ENCODE measurements around the gene INSR.
"Not testable (repeated sequence)": the region's sequence is repeated elsewhere in the genome, so short reads cannot be mapped to it uniquely, and the experiment has no call there.

The INSR gene

DNA sequence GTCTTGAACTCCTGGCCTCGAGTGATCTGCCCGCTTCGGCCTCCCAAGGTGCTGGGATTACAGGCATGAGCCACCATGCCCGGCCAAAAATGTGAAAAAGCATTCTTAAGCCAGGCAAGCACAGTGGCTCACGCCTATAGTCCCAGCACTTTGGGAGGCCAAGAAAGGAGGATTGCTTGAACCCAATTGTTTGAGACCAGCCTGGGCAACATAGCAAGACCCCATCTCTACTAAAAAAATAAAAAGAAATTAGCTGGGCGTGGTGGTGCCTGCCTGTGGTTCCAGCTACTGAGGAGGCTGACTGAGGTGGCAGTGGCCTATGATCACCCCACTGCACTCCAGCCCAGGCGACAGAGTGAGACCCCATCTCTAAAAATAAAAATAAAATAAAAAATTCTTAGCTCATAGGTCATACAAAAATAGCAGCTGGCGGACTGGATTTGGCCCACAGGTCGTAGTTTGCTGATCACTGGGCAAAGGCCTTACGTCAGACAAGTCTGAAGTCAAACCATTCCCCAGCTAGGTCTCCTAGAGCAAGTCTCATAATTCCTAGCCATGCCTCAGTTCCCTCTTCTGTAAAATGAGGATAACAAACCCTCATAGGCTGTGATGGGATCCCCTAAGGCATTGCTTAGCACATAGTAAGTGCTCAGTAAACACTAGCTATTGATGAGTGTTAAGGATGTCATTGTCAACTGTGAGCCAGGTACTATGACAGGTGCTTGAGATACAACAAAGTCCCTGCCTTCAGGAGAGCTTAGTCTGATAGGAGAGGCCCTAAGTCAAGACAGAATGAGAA lies 36.0 kb downstream of the INSR start:
- no peak for DNase-seq

DNA sequence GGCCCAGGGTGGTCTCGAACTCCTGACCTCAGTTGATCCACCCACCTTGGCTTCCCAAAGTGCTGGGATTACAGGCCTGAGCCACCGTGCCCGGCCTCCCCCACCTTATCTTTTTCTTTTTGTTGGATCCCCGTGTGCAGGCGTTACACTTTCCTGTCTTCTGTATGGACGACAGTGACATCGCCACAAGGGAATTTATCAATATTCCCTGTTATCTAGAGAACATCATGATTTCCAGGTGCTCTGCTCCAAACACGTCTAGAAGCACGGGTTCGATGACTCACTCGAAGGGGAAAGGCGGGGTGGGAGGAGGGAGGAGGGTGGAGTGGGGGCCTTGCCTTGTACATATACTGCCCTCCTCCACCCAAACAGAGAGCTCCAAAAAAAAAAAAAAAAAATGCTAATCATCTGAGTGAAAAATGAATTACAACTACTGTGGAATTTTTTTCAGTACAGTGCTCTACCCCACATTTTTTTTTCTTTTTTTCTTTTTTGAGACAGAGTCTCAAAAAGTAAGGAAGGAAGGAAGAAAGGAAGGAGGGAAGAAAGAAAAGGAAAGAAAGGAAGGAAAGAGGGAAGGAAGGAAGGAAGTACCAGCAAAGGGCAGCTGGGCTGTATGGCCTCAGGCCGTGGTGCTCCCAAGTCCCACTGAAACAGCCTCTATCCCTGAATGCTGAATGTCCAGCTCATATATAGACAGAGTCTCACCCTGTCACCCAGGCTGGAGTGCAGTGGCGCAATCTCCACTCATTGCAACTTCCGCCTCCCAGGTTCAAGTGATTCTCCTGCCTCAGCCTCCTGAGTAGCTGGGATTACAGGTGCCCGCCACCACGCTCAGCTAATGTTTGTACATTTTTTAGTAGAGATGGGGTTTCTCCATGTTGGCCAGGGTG lies 36.8 kb downstream of the INSR start:
- no peak for DNase-seq

DNA sequence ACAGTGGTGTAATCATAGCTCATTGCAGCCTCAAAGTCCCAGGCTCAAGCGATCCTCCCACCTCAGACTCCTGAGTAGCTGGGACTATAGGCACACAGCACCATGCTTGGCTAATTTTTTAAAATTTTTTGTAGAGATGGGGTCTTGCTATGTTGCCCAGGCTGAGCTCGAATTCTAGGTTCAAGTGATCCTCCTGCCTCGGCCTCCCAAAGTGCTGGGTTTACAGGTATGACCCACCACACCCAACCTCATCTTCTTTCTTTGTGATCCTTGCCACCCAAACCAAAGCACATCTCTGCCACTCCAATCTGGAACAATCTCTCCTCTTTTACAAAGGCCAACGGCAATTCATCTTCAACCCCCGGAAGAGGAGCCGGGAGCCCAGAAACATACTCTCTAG lies 38.6 kb downstream of the INSR start:
- DNase-seq: no peak

DNA sequence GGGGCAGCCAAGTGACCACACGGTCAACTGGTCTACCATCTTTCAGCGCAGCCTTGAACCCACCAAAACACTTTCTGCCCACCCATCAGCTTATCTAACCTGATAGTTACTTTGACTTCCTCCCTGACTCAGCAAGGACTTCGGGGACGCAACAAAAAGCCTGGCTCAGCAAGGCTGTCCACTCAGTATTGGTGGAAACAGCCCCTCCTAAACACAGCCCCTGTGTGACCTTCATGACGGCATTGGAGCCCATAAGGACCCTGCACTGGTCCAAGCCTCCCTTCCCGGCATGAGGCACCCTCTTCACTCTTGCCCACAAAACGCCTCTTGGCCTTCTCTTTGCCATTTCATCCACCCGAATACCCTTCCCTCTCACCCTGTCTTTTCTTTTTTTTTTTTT lies 39.1 kb downstream of the INSR start:
- DNase-seq: no peak

DNA sequence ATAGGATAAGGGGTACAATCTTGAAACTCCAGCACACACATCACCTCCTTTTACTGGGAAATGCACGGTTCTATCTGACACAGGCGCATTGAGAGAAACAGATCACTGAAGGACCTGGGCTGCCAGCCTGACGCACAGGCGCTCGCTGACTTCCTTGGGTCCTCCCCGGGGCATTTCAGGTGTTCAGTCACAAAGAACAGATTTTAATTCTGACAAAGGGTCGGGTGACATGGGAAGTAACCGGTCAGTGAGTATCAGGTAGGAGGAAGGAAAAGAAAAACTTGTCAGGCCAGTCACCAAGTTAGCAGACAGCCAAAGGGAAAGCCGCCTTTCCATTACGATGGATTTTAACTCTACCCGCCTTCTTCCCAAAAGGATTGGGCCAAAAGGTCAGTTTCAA lies 39.6 kb downstream of the INSR start:
- DNase-seq: no peak

DNA sequence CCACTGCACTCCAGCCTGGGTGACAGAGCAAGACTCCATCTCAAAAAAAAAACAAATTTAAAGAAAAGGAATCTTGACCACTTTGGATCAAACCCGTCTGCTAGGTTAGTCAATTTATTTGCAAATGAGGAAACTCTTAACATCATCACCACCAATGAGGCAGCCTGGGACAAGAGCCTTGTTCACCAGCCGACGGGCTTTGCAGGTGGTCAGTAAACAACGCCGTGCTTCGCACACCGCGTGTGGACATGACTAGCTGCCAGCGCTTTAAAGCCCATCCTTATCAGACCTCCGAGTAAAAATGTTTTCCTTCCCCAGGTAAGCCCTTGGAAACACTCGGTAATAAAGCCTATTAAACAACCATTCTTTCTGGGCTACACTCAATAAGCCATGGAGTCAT lies 41.9 kb downstream of the INSR start:
- no peak for DNase-seq

DNA sequence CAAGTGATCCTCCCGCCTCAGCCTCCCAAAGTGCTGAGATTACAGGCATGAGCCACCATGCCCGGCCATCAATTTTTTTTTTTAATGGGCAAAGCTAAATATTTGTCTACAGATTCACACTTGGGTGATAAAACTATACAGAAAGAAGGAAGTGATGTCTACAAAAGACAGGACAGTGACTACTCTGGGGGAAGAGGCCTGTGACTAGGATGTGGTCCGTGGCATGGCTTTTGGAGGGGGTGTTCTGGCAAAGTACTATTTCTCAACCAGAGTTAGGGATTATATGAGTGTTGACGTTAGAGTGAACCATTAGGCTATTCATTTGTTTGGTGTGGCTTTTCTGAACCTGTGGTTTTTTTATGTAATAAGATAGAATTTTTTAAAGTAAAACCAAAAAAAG lies 42.7 kb downstream of the INSR start:
- DNase-seq: no peak

DNA sequence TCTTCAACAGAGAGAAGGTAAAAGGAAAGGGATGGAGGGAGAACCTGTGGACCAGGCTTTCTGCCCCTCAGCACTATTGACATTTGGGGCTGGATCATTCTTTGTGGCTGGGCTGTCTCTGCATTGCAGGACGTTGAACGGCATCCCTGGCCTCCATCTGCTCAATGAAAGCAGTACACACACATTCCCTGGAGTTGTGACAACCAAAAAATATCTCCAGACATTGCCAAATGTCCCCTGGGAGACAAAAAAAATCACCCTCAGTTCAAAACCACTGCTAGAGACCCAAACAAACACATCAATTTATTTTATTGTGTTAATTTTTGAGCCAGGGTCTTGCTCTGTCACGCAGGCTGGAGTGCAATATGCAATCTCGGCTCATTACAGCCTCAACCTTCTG lies 43.3 kb downstream of the INSR start:
- DNase-seq: no peak

DNA sequence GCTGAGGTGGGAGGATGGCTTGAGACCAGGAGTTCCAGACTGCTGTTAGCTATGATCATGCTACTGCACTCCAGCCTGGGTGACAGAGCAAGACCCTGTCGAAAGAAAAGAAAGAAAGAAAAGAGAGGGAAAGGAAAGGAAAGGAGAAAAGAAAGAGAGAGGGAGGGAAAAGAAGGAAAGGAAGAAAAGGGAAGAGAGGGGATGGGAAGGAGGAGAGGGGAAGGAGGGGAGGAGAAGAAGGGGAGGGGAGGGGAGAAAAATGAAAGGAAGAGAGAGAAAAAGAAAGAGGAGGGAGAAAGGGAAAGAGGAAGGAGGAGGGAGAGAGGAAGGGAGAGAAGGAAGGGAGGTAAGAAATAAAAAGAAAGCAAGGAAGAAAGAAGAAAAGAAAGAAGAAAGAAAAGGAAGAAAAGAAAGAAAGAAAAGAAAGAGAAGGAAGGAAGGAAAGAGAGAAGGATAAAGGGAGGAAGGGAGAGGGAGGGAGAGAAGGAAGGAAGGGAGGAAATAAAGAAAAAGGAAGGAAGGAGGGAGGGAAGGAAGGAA lies 44.1 kb downstream of the INSR start:
- no peak for DNase-seq

DNA sequence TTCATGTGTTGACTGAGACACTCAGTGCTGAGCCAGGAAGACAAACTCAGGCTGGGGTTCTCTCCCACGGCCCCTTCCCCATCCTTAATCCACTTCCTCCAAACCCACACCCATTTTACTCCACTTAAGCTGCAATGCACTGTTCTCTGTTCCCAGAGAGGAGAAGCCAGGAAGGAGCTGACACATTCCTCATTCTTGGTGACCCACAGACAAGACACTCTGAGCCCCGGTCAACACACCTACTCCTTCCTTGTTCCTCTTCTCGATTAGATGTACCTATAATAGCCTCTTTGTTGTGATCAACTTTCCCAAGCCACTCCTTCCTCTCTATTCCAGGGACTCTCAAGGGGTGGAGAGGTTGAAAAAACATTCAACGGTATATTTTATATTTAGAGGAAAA lies 47.1 kb downstream of the INSR start:
- no peak for DNase-seq

DNA sequence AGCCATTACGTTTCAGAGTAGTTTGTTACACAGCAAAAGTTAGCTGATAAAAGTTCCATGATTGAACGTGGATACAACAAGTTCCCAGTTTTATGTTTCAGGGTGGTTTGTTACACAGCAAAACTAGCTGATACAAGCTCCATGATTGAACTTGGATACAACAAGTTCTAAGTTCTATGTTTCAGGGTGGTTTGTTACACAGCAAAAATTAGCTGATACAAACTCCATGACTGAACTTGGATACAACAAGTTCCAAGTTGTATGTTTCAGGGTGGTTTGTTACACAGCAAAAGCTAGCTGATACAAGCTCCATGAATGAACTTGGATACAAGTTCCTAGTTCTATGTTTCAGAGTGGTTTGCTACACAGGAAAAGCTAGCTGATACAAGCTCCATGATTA lies 47.6 kb downstream of the INSR start:
- DNase-seq: no peak

DNA sequence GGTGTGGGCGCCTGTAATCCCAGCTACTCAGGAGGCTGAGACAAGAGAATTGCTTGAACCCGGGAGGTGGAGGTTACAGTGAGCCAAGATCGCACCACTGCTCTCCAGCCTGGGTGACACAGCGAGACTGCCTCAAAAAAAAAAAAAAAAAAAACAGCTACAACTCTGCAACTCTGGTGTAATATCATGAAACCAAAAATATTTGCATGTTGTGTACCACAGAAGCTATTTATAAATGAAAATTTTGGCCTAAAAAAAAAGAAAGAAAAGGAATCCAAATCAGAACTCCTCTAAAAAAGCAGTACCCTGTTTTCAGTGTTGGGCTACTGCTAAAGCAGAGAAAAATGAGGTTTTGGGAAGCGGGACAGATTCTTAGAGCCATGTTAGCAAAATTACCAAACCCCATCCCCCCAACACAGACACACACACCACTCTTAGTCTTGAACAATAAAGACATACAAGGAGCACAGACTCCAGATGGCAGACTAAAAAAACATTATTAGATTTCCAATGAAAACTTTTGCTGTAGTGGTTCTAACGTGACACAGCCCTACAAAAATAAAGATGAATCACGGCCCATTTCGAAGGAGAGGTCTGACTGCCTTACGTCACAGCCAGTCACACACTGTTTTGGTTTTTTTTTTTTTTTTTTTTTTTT lies 51.5 kb downstream of the INSR start:
- DNase-seq: no peak

DNA sequence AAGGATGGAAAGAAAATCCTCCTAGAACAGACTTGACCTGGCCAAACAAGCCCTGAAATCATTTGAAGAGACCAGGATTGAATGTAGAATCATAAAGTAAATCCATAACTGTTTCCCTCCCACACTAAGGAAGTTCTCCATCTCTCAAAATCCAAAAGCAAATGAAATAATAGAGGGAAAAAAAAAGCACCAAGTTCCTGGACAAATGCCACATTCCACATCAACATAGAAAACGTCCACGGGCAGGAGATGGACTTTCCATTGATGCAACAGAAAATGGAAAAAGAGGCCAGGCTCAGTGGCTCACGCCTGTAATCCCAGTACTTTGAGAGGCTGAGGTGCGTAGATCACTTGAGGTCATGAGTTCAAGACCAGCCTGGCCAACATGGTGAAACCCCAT lies 56.2 kb downstream of the INSR start:
- no peak for DNase-seq

DNA sequence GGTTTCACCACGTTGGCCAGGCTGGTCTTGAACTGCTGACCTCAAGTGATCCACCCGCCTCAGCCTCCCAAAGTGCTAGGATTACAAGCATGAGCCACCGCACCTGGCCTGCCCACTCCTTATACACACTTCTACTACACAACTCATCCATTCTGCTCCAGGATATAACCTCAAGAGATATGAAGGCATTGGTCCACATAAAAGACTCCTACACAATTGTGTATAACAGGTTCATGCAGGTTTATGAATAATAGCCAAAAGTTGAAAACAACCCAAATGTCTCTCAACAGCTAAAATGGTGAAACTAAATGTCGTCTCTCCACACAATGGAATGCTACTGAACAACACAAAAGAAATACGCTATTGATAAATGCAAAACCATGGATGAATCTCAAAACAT lies 58.1 kb downstream of the INSR start:
- no peak for DNase-seq

DNA sequence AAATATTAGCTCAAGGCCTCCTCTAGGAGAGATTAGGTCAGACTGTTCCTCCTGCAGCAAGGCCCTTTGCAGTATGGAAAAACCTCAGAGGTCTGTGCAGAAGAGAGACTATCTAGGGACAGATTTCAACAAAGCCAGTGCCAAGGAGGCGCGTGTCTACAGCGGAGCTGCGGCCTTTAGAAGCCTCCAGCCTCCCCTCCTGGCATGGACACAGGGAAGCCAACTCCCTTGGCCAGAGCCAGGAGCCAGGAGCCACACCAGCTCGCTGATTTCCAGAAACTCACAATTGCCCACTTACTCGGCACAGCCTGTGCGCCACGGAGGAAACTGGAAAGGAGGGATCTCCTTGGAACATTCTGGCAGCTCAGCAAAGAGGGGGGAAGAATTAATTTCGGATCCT lies 63.4 kb downstream of the INSR start:
- DNase-seq: peak in 39 of 51 donors; percentile 2 to 70 (median 30)

DNA sequence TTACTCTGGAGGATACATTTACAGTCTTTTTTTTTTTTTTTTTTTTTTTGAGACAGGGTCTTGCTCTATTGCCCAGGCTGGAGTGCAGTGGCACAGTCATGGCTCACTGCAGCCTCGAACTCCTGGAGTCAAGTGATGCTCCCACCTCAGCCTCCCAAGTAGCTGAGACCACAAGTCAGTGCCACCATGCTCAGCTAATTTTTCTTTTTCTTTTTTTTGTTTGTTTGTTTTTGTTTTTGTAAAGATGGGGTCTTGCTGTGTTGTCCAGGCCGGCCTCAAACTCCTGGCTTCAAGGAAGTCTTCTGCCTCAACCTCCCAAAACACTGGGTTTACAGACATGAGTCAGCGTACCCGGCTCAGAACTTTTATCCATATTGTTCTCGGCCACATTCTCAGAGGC lies 64.5 kb downstream of the INSR start:
- no peak for DNase-seq

DNA sequence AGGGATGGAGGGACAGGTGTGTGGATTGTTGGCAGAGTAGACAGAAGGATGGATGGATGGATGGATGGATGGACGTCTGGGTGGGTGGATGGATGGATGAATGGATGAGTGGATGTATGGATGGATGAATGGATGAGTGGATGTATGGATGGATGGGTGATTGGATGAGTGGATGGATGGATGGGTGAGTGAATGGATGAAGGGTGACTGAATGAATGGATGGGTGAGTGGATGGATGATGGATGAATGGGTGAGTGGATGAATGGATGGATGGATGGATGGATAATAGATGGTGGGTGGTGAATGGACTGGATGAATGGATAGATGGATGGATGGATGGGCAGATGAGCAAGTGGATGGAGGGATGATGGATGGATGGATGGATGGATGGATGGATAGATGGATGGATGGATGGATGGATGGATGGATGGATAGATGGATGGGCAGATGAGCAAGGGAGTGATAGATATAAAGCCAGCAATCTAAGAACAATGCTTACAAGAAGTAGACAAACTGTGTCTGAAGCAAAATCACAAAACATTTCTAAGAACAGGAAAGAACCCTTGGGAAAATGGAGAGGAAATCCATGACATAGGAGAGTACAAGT lies 65.2 kb downstream of the INSR start:
- DNase-seq: no peak

DNA sequence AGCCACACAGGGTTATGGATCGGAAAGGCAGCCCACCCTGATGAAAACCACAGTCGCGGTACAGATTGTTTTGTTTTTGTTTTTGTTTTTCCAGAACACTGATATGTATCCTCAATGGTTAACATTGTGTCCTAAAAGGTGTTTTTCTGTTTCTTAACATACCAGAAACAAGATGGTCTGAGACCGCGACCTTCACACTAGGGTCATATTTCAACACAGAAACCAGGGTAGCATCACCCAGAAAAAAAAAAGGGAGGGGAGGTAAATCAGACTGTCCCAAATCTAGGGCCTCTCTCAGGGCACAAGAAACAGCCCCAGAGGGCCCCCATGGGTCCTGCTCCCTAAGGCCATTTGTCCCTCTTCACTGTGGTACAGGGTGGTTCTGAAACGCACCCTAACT lies 66.5 kb downstream of the INSR start:
- DNase-seq: no peak

DNA sequence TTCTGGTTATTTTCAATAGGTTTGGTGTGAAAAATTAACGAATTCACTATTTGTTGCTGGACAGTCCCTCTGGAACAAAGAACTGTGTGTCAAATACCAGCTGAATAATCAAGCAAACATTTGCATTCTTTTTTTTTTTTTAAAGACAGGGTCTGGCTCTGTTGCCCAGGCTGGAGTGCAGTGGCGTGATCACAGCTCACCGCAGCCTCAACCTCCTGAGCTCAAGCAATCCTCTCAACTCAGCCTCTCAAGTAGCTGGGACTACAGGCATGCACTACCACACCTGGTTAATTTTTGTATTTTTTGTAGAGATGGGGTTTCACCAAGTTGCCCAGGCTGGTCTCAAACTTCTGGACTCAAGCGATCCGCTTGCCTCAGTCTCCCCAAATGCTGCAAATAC lies 67.1 kb downstream of the INSR start:
- not testable (repeated sequence) for DNase-seq

DNA sequence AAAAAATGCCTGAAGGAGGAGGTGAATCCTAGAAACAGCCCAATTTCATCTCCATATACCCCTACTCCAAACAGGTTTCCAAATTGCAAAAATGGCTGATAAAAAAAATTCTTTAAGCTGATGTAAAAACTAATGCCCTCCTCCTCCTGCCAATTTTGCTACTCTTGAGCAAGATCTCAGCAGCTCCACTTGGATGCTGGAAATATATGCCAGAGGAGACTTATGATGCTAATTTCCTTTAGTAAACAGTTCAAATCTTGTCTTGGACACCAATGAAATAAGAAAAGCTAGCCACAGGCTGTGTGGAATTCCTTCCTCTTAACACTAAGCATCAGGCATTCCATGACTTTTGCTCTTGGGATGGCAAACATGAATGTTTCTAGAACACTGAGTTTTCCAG lies 67.5 kb downstream of the INSR start:
- no peak for DNase-seq

DNA sequence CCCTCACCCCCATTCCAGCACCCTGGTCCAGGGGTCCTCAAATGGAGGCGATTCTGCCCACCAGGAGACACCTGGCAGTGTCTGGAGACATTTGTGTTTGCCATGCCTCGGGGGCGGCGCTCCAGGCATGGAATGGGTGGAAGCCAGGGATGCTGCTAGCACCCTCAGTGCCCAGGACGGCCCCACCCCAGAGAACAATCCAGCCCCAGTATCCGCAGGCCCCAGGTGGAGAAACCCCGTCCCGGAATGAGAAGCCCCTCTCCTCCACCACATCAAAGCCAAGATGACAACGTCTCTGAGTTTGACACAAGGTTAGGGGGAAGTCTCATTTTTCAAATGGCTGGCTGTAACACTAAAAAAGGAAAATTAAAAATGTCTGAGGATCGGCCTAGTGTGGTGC lies 68.5 kb downstream of the INSR start:
- DNase-seq: no peak

DNA sequence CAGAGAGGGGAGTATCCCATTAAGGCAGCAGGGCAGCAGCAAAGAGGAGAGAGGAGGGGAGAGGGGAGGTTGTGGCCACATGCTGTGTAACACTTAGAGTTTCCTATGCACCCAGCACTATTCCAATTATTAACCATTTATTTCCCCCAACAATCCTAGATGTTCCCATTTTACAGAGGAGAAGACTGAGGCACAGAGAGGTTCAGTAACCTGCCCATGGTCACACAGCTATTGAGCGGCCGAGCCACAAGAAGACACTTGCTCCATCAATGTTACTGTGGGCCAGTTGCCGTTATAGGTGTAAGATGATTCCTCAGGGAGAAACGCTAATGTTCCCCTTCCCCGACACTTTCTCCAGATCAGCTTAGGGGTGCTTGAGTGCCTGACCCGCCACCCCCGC lies 69.2 kb downstream of the INSR start:
- no peak for DNase-seq
